ENCODE data around the gene SHISA7. TPM values are rescaled to one million over a fixed set of nuclear protein-coding genes. Genes with fewer than 3 reads are reported as not detected.

The SHISA7 gene
- polyA plus RNA-seq, 1 of the 3 experiments (the other 2 are of a cell fraction) = 0.02 TPM

DNA sequence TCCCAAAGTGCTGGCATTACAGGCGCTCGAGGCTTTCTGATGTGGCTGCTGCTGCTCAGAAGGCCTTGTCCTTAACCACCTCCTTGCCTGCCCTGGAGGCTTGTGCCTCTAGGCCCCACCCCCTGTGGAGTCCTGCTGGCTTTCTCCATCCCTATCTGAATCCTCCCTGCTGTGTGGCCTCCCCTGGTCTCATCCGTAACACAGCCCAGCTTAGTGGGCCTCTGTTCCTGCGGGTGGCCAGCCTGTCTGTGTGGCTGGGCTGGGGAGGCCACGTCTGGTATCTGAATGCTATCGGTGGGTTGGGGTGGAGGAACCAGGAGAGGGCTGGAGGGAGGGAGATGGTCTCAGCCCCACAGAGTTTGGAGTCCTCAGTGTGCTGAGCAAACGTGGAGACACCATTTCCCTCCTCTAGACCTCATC, 52.6 kb downstream of the SHISA7 start:
- Histone ChIP-seq H3K27ac (ENCODE audit: low read depth in 2 of 2, low read length in 1 of 2) (peak overlapping the region in 1 of 2 experiments; percentile 11; a peak in 1 of 4 replicates), H3K9me2 (no peaks in the 10 kb centered on the region), H3K9me3 (no peaks in the 10 kb centered on the region), H4K20me1 (ENCODE audit: insufficient read depth) (peaks cover 65% of the 10 kb centered on the region), H3K4me2 (0 out of 2 replicates have a peak overlapping the region, but pooled peaks have one; percentile 100), H2AFZ (ENCODE audit: low read depth) (no peak overlapping the region), H3K79me2 (ENCODE audit: insufficient read depth) (peaks cover 48% of the 10 kb centered on the region), H3K27me3 (ENCODE audit: insufficient read depth) (no peaks in the 10 kb centered on the region), H3K9ac (no peak overlapping the region), H3K4me3 (ENCODE audit: low read depth in 2 of 2, low read length in 1 of 2) (no peak overlapping the region), H3K36me3 (replicated peaks in 1 of 2; ENCODE audit: control insufficient read depth in 1 of 2, insufficient read depth in 2 of 2, low read length in 1 of 2) (peaks cover 43 to 45% of the 10 kb centered on the region in 2 experiments), H3F3A (replicated peaks; ENCODE audit: insufficient read depth) (peaks cover 37% of the 10 kb centered on the region), H3K4me1 (ENCODE audit: control insufficient read depth in 1 of 2, insufficient read depth in 2 of 2, low read depth in 1 of 2, low read length in 1 of 2) (peaks cover 19 to 42% of the 10 kb centered on the region in 2 experiments; a peak in 3 of 4 replicates)
- no peak for DNase-seq
- TF ChIP-seq MEF2A (IDR thresholded peaks at IDR 0.05; ENCODE audit: borderline replicate concordance, low read depth) = no peak
- TF ChIP-seq SMC3 (IDR thresholded peaks at IDR 0.05; ENCODE audit: low read depth, low read length) = no peak
- no peak for TF ChIP-seq MXI1 (IDR thresholded peaks at IDR 0.05; ENCODE audit: low read depth, low read length)
- TF ChIP-seq, protein P1, sequence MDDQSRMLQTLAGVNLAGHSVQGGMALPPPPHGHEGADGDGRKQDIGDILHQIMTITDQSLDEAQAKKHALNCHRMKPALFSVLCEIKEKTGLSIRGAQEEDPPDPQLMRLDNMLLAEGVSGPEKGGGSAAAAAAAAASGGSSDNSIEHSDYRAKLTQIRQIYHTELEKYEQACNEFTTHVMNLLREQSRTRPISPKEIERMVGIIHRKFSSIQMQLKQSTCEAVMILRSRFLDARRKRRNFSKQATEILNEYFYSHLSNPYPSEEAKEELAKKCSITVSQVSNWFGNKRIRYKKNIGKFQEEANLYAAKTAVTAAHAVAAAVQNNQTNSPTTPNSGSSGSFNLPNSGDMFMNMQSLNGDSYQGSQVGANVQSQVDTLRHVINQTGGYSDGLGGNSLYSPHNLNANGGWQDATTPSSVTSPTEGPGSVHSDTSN (IDR thresholded peaks at IDR 0.05) = no peak
- no peak for TF ChIP-seq RFX5 (IDR thresholded peaks at IDR 0.05; ENCODE audit: low read length)
- TF ChIP-seq, protein P2, sequence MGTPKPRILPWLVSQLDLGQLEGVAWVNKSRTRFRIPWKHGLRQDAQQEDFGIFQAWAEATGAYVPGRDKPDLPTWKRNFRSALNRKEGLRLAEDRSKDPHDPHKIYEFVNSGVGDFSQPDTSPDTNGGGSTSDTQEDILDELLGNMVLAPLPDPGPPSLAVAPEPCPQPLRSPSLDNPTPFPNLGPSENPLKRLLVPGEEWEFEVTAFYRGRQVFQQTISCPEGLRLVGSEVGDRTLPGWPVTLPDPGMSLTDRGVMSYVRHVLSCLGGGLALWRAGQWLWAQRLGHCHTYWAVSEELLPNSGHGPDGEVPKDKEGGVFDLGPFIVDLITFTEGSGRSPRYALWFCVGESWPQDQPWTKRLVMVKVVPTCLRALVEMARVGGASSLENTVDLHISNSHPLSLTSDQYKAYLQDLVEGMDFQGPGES (IDR thresholded peaks at IDR 0.05; ENCODE audit: low read depth, low read length) = no peak
- TF ChIP-seq YY1 (IDR thresholded peaks at IDR 0.05; ENCODE audit: low read depth) = no peak
- TF ChIP-seq CHD2 (IDR thresholded peaks at IDR 0.05; ENCODE audit: low read length, partially characterized antibody) = no peak
- no peak for TF ChIP-seq ELF1 (IDR thresholded peaks at IDR 0.05)
- TF ChIP-seq, protein P3, sequence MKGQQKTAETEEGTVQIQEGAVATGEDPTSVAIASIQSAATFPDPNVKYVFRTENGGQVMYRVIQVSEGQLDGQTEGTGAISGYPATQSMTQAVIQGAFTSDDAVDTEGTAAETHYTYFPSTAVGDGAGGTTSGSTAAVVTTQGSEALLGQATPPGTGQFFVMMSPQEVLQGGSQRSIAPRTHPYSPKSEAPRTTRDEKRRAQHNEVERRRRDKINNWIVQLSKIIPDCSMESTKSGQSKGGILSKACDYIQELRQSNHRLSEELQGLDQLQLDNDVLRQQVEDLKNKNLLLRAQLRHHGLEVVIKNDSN (IDR thresholded peaks at IDR 0.05; ENCODE audit: borderline replicate concordance, low read depth) = no peak
- no peak for TF ChIP-seq GATA2 (CRISPR knock-in tag; IDR thresholded peaks at IDR 0.05)
- ChIA-PET CTCF (interaction anchor here (0.7 to 5.3 kb wide), 8 partner anchors 13 to 249 kb away, joined by 3 to 22 read pairs (median 4); no protein-coding TSS in a partner anchor), POLR2A (interaction anchor here (0.5 to 4.5 kb wide), 4 partner anchors 9 to 163 kb away, joined by 3 to 33 read pairs (median 6); partner anchors contain the start of gene UBE2S)
- 86% methylated on average over 7 of the region's 7 CpGs for WGBS (ENCODE audit: low lambda C conversion rate)

DNA sequence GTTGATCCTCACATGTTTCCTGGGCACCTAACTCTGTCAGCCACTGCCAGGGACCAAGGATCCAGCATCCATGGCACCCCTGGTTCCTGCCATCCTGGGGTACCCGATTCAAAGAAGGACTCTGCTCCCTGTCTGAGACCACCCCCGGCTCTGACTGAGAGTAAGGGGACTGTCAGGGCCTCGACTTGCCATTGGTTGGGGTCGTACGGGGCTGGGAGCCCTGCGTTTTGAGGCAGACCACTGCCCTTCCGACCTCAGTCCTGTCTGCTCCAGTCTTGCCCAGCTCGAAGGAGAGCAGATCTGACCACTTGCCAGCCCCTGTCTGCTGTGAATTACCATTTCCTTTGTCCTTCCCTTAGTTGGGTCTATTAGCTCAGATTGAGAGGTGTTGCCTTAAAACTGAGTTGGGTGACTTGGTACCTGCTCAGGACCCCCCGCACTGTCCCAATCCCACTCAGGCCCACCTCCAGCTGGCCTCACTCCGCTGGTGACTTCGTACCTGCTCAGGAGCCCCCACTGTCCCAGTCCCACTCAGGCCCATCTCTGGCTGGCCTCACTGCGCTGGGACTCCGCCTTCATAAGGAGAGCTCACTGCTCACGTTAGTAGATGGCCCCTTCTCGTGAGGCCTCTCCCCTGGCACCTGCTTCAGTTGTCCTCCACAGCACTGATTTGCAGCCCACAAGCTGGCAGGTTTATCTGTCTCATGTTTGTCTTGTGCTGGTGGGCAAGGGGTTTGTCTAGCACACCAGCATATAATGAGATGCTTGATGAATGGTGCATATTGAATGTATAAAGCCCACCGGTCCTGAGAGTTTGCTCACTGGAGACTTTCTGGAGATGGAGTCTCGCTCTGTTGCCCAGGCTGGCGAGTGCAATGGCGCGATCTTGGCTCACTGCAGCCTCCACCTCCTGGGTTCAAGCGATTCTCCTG, 53.4 kb downstream of the SHISA7 start:
- ChIA-PET CTCF (interaction anchor here (1.1 to 5.3 kb wide), 7 partner anchors 10 to 248 kb away, joined by 3 to 22 read pairs (median 5); no protein-coding TSS in a partner anchor), POLR2A (interaction anchor here (0.5 to 4.5 kb wide), 4 partner anchors 10 to 162 kb away, joined by 3 to 33 read pairs (median 6); partner anchors contain the start of gene UBE2S)
- H3K9ac ChIP-seq = no peak overlapping the region
- H3K4me3 ChIP-seq (ENCODE audit: low read depth in 2 of 2, low read length in 1 of 2) = no peak overlapping the region; a peak in 1 of 4 replicates
- no peaks in the 10 kb centered on the region for H3K9me2 ChIP-seq
- H3K4me1 ChIP-seq (ENCODE audit: control insufficient read depth in 1 of 2, insufficient read depth in 2 of 2, low read depth in 1 of 2, low read length in 1 of 2) = peaks cover 23 to 47% of the 10 kb centered on the region in 2 experiments; a peak in 3 of 4 replicates
- peaks cover 43 to 45% of the 10 kb centered on the region in 2 experiments for H3K36me3 ChIP-seq (replicated peaks in 1 of 2; ENCODE audit: control insufficient read depth in 1 of 2, insufficient read depth in 2 of 2, low read length in 1 of 2)
- no peaks in the 10 kb centered on the region for H3K9me3 ChIP-seq
- H3K27ac ChIP-seq (ENCODE audit: low read depth in 2 of 2, low read length in 1 of 2) = peak overlapping the region in 1 of 2 experiments; percentile 30; a peak in 1 of 4 replicates
- H3K4me2 ChIP-seq = peak overlapping the region; percentile 100
- WGBS (ENCODE audit: low lambda C conversion rate) = 86% methylated on average over 15 of the region's 21 CpGs
- DNase-seq = no peak
- H4K20me1 ChIP-seq (ENCODE audit: insufficient read depth) = peaks cover 65% of the 10 kb centered on the region
- H3K79me2 ChIP-seq (ENCODE audit: insufficient read depth) = peaks cover 48% of the 10 kb centered on the region
- H3K27me3 ChIP-seq (ENCODE audit: insufficient read depth) = no peaks in the 10 kb centered on the region
- H2AFZ ChIP-seq (ENCODE audit: low read depth) = no peak overlapping the region
- peaks cover 40% of the 10 kb centered on the region for H3F3A ChIP-seq (replicated peaks; ENCODE audit: insufficient read depth)
- TF ChIP-seq, protein P1 (IDR thresholded peaks at IDR 0.05) = no peak
